Measurements from ENCODE around the gene SUSD1.

The SUSD1 gene

DNA sequence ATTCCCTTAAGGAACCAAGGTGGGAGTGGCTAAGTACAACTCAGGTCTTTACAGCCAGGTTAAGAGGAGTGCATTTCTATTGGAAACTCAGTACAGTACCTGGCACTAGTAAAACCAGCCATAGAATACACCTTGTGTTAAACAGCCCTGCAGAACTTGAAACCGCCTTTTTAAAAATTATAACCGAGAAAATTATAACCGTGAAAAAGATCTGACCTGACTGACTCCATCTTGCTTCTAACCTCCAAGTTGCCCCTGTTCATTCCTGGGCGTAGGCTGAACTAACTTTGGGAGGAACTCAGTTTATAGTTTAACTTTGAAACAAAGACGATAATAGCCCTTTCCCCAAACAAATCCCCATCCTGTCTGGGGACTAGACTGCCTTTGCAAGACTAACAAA lies 132.3 kb downstream of the SUSD1 start:
- in situ Hi-C loops (cut with HindIII; ENCODE audit: low sequenced_read_pairs), result no loop called here
- DNase-seq (ENCODE audit: low read depth, low spot score), result no peak

GRCh38 chr9:112042244-112042638 lies 132.9 kb downstream of the SUSD1 start:
- in situ Hi-C loops (cut with HindIII; ENCODE audit: low sequenced_read_pairs), result no loop called here
- no peak for DNase-seq (ENCODE audit: low read depth, low spot score)
- no peak overlapping the region for H3K4me3 ChIP-seq (ENCODE audit: low read depth, low read length)
- TF ChIP-seq CTCF (IDR thresholded peaks at IDR 0.05; ENCODE audit: low read depth, low read length), result no peak

More for the DNA sequence above, 132.3 kb downstream of the SUSD1 start:
- TF ChIP-seq CTCF (IDR thresholded peaks at IDR 0.05; ENCODE audit: low read depth, low read length), result no peak
- no peak overlapping the region for H3K4me3 ChIP-seq (ENCODE audit: low read depth, low read length)

DNA sequence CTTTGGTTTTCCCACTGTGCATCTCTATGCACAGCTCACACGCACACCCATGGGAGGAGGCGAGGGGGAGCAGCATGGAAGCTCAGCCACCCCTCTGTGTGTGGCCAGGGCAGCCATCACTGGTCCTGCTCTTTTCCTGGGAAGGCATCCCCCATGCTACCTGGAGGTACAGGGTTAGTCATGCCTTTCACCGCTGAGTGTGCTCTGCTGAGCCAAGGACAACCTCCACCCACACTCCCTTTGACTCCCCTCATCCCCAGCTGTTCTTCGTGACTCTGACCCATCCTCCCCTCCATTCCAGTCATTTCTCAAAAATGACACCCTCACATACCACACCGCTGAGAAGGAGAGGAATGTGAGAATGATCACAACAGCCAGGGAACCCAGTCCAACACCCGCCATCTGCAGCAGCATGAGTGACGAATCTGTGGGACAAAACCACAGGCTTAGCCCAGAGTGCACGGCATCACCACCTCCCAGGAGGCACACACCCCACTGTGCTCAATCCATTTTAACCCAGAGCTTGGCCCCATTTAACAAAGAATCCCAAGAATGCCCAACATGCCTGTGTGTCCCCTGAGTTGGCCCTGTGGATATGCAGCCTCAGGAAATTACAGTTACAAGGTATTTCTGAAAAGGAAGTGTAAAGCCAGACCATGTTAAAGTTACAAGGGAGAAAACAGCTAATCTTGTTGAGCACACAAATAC lies 133.4 kb downstream of the SUSD1 start:
- no peak overlapping the region for H3K4me3 ChIP-seq (ENCODE audit: low read depth, low read length)
- TF ChIP-seq CTCF (IDR thresholded peaks at IDR 0.05; ENCODE audit: low read depth, low read length), result no peak
- in situ Hi-C loops (cut with HindIII; ENCODE audit: low sequenced_read_pairs), result no loop called here
- DNase-seq (ENCODE audit: low read depth, low spot score), result peak; percentile 99

GRCh38 chr9:112041199-112041535 lies 133.9 kb downstream of the SUSD1 start:
- DNase-seq (ENCODE audit: low read depth, low spot score), result no peak
- in situ Hi-C loops (cut with HindIII; ENCODE audit: low sequenced_read_pairs), result no loop called here
- TF ChIP-seq CTCF (IDR thresholded peaks at IDR 0.05; ENCODE audit: low read depth, low read length), result no peak
- H3K4me3 ChIP-seq (ENCODE audit: low read depth, low read length), result no peak overlapping the region

- TF ChIP-seq CTCF (IDR thresholded peaks at IDR 0.05; ENCODE audit: low read depth, low read length), result no peak
- DNase-seq (ENCODE audit: low read depth, low spot score), result no peak
- H3K4me3 ChIP-seq (ENCODE audit: low read depth, low read length), result no peak overlapping the region
- in situ Hi-C loops (cut with HindIII; ENCODE audit: low sequenced_read_pairs), result no loop called here
Observed at GRCh38 chr9:112038017-112038408, 137.1 kb downstream of the SUSD1 start.

GRCh38 chr9:112037281-112038016 lies 137.6 kb downstream of the SUSD1 start:
- no peak overlapping the region for H3K4me3 ChIP-seq (ENCODE audit: low read depth, low read length)
- in situ Hi-C loops (cut with HindIII; ENCODE audit: low sequenced_read_pairs), result no loop called here
- TF ChIP-seq CTCF (IDR thresholded peaks at IDR 0.05; ENCODE audit: low read depth, low read length), result no peak
- DNase-seq (ENCODE audit: low read depth, low spot score), result peak; percentile 70
